GM12874 (cell line): ENCODE results near the gene REG3G.

Experiments
- CTCF ChIP-seq: IDR thresholded peaks from 2 replicates; pipeline ENCODE4 v1.5.1; 2011; ENCODE audit warnings: low read depth, mild to moderate bottlenecking, control low read depth, low read length, moderate library complexity; ENCODE audit not compliant: insufficient read depth

The REG3G gene

GRCh38 chr2:79016342-79016741 is 9.2 kb upstream of the REG3G start:
- no peak for TF ChIP-seq CTCF

DNA sequence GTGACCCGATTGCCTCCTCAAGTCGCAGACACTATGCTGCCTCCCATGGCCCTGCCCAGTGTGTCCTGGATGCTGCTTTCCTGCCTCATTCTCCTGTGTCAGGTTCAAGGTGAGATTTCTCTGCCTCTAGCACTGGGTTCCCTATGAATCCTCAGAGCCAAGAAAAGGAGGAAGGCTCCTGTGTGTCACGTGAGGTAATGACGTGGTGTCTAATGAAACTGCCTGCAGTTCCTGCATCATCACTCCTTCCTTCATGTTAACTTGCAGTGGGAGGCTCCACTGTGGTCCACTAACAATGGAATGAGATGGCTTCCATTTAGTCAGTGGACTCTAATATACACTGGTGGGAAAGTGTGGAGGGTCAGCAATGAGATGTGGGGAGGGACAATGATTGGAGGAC is 559 bp downstream of the REG3G start:
- no peak for TF ChIP-seq CTCF

DNA sequence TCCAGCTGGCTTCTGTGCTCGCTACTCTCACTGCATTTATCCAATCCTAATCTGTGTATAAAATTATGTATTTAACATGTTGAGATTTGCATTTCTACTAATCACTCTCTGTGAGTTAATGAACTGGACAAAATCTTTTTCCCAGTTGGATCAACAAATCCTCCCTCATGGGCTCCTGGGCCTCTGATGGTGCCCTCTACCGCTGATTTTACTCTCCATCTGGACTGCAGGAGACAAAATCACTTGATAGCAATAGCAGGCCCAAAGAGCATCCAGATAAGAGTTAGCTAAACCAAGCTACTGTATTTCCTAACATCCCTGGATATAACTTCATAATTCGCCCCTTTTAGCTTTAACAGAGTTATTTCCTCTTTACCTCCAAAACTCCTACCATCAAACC is 14.4 kb downstream of the REG3G start:
- TF ChIP-seq CTCF, result no peak

- peak; percentile 25; the same call in 1 of the 2 replicates for TF ChIP-seq CTCF
These were observed 15.5 kb downstream of the REG3G start for GRCh38 chr2:79041032-79041448.

- TF ChIP-seq CTCF, result no peak
These were observed 39.7 kb downstream of the REG3G start for GRCh38 chr2:79065201-79065600.

DNA sequence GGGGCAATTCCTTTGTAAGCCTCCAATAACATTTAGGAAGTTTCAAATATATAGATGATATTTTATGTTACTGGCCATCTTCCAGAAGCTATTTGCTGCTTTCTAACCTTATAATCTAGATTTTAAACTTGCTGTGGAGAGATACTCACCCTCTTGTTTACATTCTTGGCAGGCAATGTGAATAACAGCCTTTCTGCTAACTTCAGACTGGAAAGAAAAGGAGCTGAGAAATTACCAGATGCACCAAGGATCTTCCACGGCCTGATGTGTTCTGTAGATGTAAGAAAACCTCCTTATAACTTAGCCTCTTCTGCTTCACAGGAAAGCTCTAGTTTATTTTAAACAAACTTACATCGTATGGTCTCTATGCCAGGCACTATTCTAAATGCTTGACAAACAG is 45.6 kb downstream of the REG3G start:
- no peak for TF ChIP-seq CTCF
